Activated CD4-positive, alpha-beta memory T cell treated with anti-CD3 and anti-CD28 coated beads for 36 hours (primary cell): Measurements from ENCODE around the gene TUT7. TPM values are rescaled to one million over a fixed set of nuclear protein-coding genes. Genes with fewer than 3 reads are reported as not detected.
A peak's percentile ranks its signal among the peaks of the same experiment; 100 is the strongest.

Source experiments
- CTCF ChIA-PET: fragments of 350-600 bp; sonication (Branson Sonifier 250); formaldehyde crosslinking; loops from one replicate; lab custom pipeline; 2021; ENCODE audit warnings: antibody characterized with exemption, inconsistent platforms; lab: Charles Lee
- POLR2A ChIA-PET: fragments of 350-600 bp; sonication (Branson Sonifier 250); formaldehyde crosslinking; loops from one replicate; lab custom pipeline; 2021; ENCODE audit warnings: antibody characterized with exemption; lab: Charles Lee
- DNase-seq: peaks from one replicate; pipeline ENCODE4 v3.0.0-alpha.2; 2020
- H3K27ac Mint-ChIP-seq: one replicate; pipeline ENCODE4 v1.8.0; 2021; ENCODE audit warnings: mixed read lengths
- H3K27me3 Mint-ChIP-seq: one replicate; pipeline ENCODE4 v1.8.0; 2021; ENCODE audit warnings: mixed read lengths
- H3K36me3 Mint-ChIP-seq: one replicate; pipeline ENCODE4 v1.8.0; 2021; ENCODE audit warnings: mixed read lengths
- H3K4me1 Mint-ChIP-seq: one replicate; pipeline ENCODE4 v1.8.0; 2021; ENCODE audit warnings: low read depth, mixed read lengths
- H3K4me3 Mint-ChIP-seq: one replicate; pipeline ENCODE4 v1.8.0; 2021; ENCODE audit warnings: mild to moderate bottlenecking, mixed read lengths
- H3K9me3 Mint-ChIP-seq: one replicate; pipeline ENCODE4 v1.8.0; 2021; ENCODE audit warnings: mixed read lengths
- intact Hi-C: fragments of 100-400 bp; cut with micrococcal nuclease; formaldehyde crosslinking; loops from one replicate; pipeline ENCODE4 v1.15.1; 2023
- total RNA-seq, 2 experiments: library from RNA; stranded (reverse); gene quantifications; one replicate each; pipeline ENCODE4 v1.2.3, GENCODE V29; 2021

TUT7 gene
- total RNA-seq, 2 experiments from 2014 or later: 50.7 to 56.8 TPM

DNA sequence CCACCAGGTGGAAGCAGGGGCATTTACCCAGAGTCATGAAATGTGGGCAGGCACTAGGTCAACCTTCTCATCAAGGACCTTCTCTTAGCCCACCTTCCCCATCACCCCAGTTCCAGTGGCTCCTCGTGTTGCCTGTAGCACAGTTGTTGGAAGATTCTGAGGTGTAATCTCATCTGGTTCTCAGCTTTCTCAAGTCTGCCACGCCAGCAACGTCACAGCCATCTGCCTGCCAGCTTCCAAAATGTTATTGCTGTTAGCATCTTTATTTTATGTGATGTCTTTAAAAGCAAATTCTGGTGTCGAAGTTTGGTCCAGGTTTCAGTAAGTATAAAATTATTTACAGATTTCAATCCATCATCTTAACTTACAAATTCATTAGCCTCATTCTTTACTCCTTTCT is 105.5 kb downstream of the TUT7 start:
- no peak overlapping the region for H3K27ac Mint-ChIP-seq
- peaks cover 15% of the 10 kb centered on the region for H3K9me3 Mint-ChIP-seq
- H3K4me1 Mint-ChIP-seq: no peaks in the 10 kb centered on the region
- POLR2A ChIA-PET: no interaction called here
- no peak overlapping the region for H3K4me3 Mint-ChIP-seq
- H3K27me3 Mint-ChIP-seq: peaks cover 4% of the 10 kb centered on the region
- intact Hi-C loops: no loop called here
- DNase-seq: no peak
- CTCF ChIA-PET: no interaction called here
- H3K36me3 Mint-ChIP-seq: peaks cover 5% of the 10 kb centered on the region

DNA sequence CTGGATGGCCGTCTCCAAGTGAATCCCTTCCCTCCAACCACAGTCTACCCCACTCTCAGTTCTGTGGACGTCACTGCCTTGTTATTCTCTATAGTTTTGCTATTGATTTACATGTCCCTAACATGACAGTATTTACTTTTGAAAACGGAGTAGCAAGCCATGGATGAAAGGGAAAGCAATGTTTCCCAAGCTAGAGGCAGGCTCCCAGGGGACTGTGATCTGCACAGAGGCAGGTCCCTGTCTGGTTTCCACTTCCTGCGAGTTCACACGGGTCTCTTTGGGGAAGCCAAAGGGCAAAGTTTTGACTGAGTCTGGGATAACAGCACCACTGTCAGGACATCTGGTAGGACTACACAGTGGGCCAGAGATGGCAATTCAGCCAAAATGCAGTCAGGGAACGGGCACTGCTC is 107.5 kb downstream of the TUT7 start:
- CTCF ChIA-PET: interaction anchor here (1.7 kb wide), 1 partner anchor 45 kb away, joined by 4 read pairs; no protein-coding TSS in a partner anchor
- POLR2A ChIA-PET: no interaction called here
- intact Hi-C loops: no loop called here
- Mint-ChIP-seq H3K36me3 (no peaks in the 10 kb centered on the region), H3K27ac (no peak overlapping the region), H3K27me3 (peaks cover 4% of the 10 kb centered on the region), H3K4me1 (peaks cover 3% of the 10 kb centered on the region), H3K4me3 (no peak overlapping the region), H3K9me3 (peaks cover 2% of the 10 kb centered on the region)
- DNase-seq: no peak

DNA sequence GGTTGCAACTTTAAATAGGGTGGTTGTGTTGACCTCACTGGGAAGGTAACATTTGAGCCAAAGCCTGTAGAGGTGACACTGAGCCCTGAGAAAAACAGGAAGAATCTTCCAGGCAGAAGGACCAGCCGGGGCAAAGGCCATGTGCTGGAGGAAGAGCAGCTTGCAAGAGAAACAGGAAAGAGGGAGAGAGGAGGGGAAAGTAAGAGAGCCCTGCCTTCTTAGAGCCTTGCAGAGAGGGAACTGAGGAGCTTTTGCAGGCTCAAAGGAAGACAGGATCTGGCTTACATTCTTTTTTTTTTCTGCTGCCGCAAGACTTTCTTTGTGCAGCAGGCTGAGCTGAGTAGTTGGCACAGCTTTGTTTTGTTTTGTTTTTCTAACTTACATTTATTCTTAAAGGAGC is 112.1 kb downstream of the TUT7 start:
- Mint-ChIP-seq H3K36me3 (no peaks in the 10 kb centered on the region), H3K27me3 (peaks cover 2% of the 10 kb centered on the region), H3K4me1 (peaks cover 9% of the 10 kb centered on the region), H3K9me3 (no peaks in the 10 kb centered on the region), H3K27ac (no peak overlapping the region), H3K4me3 (no peak overlapping the region)
- ChIA-PET CTCF (interaction anchor here (0.8 kb wide), 1 partner anchor 9 kb away, joined by 3 read pairs; no protein-coding TSS in a partner anchor), POLR2A (no interaction called here)
- intact Hi-C loops: no loop called here
- DNase-seq: no peak

DNA sequence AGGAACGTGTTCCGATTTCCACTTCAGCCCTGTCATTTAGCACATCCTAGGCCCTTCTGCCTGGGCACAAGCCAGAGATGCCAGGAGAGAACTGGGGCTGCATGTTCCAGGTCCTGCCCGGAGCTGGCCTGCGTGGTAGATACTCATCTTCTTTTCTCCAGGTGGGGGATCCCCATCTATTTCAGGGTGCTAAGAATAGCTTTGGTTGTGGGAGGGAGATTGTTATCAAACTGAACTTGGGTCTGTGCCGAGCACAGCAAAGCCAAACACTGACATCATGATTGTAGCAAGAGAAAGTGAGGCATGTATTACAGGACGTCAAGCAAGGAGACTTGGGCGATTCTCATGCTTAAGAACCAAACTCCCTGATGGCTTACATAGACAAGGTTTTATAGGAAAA is 113.0 kb downstream of the TUT7 start:
- Mint-ChIP-seq H3K27me3 (no peaks in the 10 kb centered on the region), H3K9me3 (no peaks in the 10 kb centered on the region), H3K36me3 (no peaks in the 10 kb centered on the region), H3K4me1 (peaks cover 9% of the 10 kb centered on the region), H3K27ac (no peak overlapping the region), H3K4me3 (no peak overlapping the region)
- peak; percentile 21 for DNase-seq
- POLR2A ChIA-PET: no interaction called here
- intact Hi-C loops: no loop called here
- CTCF ChIA-PET: interaction anchor here (0.6 kb wide), 1 partner anchor 39 kb away, joined by 6 read pairs; no protein-coding TSS in a partner anchor

DNA sequence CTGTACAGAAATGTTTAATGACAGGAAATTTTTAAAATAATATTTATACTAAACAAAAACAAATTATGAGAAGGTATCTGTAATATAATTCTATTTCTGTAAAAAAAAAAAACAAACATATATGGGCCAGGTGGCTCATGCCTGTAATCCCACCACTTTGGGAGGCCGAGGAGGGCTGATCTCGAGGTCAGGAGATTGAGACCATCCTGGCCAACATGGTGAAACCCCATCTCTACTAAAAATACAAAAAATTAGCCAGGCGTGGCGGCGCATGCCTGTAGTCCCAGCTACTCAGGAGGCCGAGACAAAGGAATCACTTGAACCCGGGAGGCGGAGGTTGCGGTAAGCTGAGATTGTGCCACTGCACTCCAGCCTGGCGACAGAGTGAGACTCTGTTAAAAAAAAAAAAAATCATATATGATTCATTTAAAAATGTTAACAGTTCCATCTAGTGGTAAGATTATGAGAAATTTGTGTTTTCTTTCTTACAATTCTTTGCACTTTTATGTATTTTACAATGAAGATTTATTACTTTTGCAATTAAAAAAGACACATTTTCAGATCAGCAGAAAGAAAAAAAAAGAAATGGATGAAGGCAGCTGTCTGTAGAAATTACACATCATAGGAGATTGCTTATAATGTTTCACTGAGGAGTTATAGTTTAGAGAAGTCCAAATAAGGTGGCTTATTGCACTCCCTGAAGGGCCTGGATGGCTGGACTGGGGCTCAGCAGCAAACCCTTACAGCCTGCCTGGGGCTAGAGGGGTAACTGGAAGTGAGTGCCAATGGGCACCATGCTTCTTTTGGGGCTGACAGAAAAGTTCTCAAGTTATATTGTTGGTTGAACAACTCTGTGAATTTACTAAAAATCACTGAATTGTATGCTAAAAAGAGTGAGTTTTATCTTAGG is 115.1 kb downstream of the TUT7 start:
- H3K27me3 Mint-ChIP-seq: peaks cover under 1% of the 10 kb centered on the region
- H3K36me3 Mint-ChIP-seq: no peaks in the 10 kb centered on the region
- intact Hi-C loops: no loop called here
- ChIA-PET CTCF (interaction anchor here (1.3 kb wide), 1 partner anchor 37 kb away, joined by 3 read pairs; no protein-coding TSS in a partner anchor), POLR2A (no interaction called here)
- H3K4me1 Mint-ChIP-seq: peaks cover 9% of the 10 kb centered on the region
- H3K9me3 Mint-ChIP-seq: no peaks in the 10 kb centered on the region
- H3K27ac Mint-ChIP-seq: no peak overlapping the region
- no peak for DNase-seq
- H3K4me3 Mint-ChIP-seq: no peak overlapping the region

Other genes with a start within 250 kb of the TUT7 start
- gene C9orf153, start 94.8 kb downstream of the TUT7 start, total RNA-seq: under 1 TPM; 0.26 to 0.39 TPM
- gene ISCA1, start 71.9 kb downstream of the TUT7 start, total RNA-seq: 10 to 100 TPM; 21.4 to 22.1 TPM